Esophagus squamous epithelium (tissue), 5 donors: ENCODE measurements around the gene LRCOL1. TPM values are rescaled to one million over a fixed set of nuclear protein-coding genes. Genes with fewer than 3 reads are reported as not detected.

Experiments
- DNase-seq: peaks from one replicate; lab custom pipeline; 2025; lab: John Stamatoyannopoulos, UW
- H3K27ac ChIP-seq, 4 donors: fragments of 200-600 bp; sonication (generic); one replicate each; pipeline ENCODE4 v1.5.1; 2016 to 2019; ENCODE audit warnings: mild to moderate bottlenecking in 1 of 4
- H3K27me3 ChIP-seq, 4 donors: fragments of 200-600 bp; sonication (generic); 1 replicate in 3 of 4; 2 replicates in 1 of 4; pipeline versions ENCODE4 v1.5.1 to v1.6.0; 2017 to 2021; ENCODE audit warnings: antibody characterized with exemption in 1 of 4
- H3K36me3 ChIP-seq, 3 donors: fragments of 200-600 bp; sonication (generic); one replicate each; pipeline ENCODE4 v1.5.1; 2016 to 2019
- H3K4me1 ChIP-seq, 3 donors: fragments of 200-600 bp; sonication (generic); one replicate each; pipeline ENCODE4 v1.5.1; 2017 to 2019
- H3K4me3 ChIP-seq, 4 donors: fragments of 200-600 bp; sonication (generic); 1 replicate in 3 of 4; 2 replicates in 1 of 4; pipeline ENCODE4 v1.5.1; 2016 to 2019; ENCODE audit warnings: mild to moderate bottlenecking in 2 of 4, moderate library complexity in 1 of 4
- H3K9me3 ChIP-seq, 3 donors: fragments of 200-600 bp; sonication (generic); one replicate each; pipeline ENCODE4 v1.5.1; 2016 to 2019
- POLR2A ChIP-seq, 4 donors: fragments of 450-650 bp; IDR thresholded peaks; one replicate each; pipeline ENCODE4 v1.6.1; 2017; ENCODE audit warnings: antibody characterized with exemption in 4 of 4, mild to moderate bottlenecking in 4 of 4, moderate library complexity in 3 of 4
- WGBS, 2 donors: methylation state at CpG; one replicate each; pipeline ENCODE4 v1.1.5; 2018; 5-methylcytosine and 5-hydroxymethylcytosine counted together
- intact Hi-C: fragments of 100-400 bp; cut with DNase I; formaldehyde crosslinking; loops from one replicate; pipeline ENCODE4 v1.15.0; 2022
- total RNA-seq, 4 donors: library from RNA; depleted of rRNA; stranded (reverse); fragments of >200 nt; gene quantifications; one replicate each; pipeline ENCODE4 v1.1.0, GENCODE V29; 2016
- TF ChIP-seq, protein P1 (sequence below), 6 experiments: fragments of 450-650 bp in 4 of 6; fragments of 200-600 bp in 2 of 6; sonication (generic) in 2 of 6; IDR thresholded peaks; one replicate each; pipeline ENCODE4 v1.5.1; 2016 to 2019; ENCODE audit warnings: antibody characterized with exemption in 6 of 6, mild to moderate bottlenecking in 4 of 6, moderate library complexity in 4 of 6
- donor health status: DM: yes; HTN: yes; CAD: no.

LRCOL1 gene
- total RNA-seq, 4 donors from 2014 or later, result 1.5 TPM; not detected in 3

DNA sequence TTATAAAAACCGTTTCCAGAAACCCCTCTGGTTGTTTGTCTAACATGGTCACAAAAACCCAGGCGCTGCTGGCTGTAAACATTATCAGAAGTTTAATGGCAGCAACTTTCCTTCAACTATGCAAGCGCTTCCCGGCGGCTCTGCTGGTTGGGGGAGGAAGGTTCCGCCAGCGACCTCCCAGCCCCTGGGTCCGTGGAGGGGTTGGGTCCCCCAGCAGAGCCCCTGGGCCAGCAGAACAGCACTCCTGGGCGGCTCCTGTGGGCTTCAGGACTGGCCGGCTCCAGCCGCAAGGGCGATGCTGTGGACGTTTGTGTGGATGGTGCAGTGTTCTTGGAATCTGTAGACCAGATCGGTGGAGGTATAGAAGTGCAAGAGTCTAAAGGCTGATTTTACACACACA lies 26.0 kb downstream of the LRCOL1 start:
- TF ChIP-seq, protein P1, sequence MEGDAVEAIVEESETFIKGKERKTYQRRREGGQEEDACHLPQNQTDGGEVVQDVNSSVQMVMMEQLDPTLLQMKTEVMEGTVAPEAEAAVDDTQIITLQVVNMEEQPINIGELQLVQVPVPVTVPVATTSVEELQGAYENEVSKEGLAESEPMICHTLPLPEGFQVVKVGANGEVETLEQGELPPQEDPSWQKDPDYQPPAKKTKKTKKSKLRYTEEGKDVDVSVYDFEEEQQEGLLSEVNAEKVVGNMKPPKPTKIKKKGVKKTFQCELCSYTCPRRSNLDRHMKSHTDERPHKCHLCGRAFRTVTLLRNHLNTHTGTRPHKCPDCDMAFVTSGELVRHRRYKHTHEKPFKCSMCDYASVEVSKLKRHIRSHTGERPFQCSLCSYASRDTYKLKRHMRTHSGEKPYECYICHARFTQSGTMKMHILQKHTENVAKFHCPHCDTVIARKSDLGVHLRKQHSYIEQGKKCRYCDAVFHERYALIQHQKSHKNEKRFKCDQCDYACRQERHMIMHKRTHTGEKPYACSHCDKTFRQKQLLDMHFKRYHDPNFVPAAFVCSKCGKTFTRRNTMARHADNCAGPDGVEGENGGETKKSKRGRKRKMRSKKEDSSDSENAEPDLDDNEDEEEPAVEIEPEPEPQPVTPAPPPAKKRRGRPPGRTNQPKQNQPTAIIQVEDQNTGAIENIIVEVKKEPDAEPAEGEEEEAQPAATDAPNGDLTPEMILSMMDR (IDR thresholded peaks at IDR 0.05), result no peak
- no peak for TF ChIP-seq POLR2A (IDR thresholded peaks at IDR 0.05)
- intact Hi-C loops, result no loop called here
- 78 to 90% methylated on average over 3 of the region's 14 CpGs for WGBS, 2 donors
- H3K4me3 ChIP-seq, result no peak overlapping the region
- DNase-seq, result no peak
- H3K27me3 ChIP-seq, result peaks cover 0 to 7% (median 0%) of the 10 kb centered on the region in 4 donors
- H3K9me3 ChIP-seq, result no peaks in the 10 kb centered on the region
- peaks cover 0 to 13% (median 0%) of the 10 kb centered on the region in 3 donors for H3K4me1 ChIP-seq
- no peak overlapping the region for H3K27ac ChIP-seq
- H3K36me3 ChIP-seq, result peaks cover 0 to 57% (median 0%) of the 10 kb centered on the region in 3 donors

DNA sequence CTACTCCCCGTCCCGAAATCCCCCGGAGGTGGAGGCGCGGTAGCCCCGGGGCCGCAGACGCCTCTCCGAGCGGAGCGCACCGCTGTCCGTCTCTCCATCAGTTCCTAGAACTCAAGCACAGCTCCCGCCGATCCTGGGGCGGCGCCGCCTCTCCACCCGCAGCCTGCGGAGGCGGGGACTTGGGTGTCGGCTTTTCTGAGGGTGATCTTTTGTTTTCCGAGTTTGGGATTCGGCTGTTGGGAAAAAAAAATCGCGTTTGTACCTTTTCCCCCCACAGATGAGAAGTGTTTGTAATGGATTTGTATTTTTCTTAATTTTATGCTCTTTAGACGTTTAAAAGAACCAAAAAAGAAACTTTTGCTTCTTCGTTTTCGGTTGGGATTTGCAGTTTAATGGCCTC lies 26.6 kb downstream of the LRCOL1 start:
- H3K4me3 ChIP-seq, result peak overlapping the region in 2 of 4 donors; percentile 38 to 55

DNA sequence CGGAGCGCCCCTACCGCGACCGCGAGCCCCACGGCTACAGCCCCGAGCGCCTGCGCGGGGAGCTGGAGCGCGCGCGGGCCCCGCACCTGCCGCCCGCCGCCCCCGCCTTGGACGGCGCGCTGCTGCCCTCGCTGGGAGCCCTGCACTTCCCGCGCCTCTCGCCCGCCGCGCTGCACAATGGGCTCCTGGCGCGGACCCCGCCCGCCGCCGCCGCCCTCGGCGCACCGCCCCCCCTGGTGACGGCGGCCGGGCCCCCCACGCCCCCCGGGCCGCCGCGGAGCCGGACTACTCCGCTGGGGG lies 27.0 kb downstream of the LRCOL1 start:
- Histone ChIP-seq H3K36me3 (peaks cover 0 to 68% (median 0%) of the 10 kb centered on the region in 3 donors), H3K9me3 (no peaks in the 10 kb centered on the region), H3K27me3 (peaks cover 0 to under 1% (median 0%) of the 10 kb centered on the region in 4 donors), H3K4me3 (peak overlapping the region in 2 of 4 donors; percentile 38 to 55), H3K27ac (peak overlapping the region in 1 of 4 donors; percentile 9), H3K4me1 (peaks cover 0 to 21% (median 0%) of the 10 kb centered on the region in 3 donors)
- WGBS, 2 donors, result no CpG with 5 or more reads among the region's 50 CpGs
- no peak for DNase-seq
- intact Hi-C loops, result no loop called here
- TF ChIP-seq, protein P1 (IDR thresholded peaks at IDR 0.05), result no peak
- no peak for TF ChIP-seq POLR2A (IDR thresholded peaks at IDR 0.05)

More for the DNA sequence above, 26.6 kb downstream of the LRCOL1 start:
- intact Hi-C loops, result no loop called here
- no peak for DNase-seq
- Histone ChIP-seq H3K4me1 (peaks cover 0 to 20% (median 0%) of the 10 kb centered on the region in 3 donors), H3K9me3 (no peaks in the 10 kb centered on the region), H3K27ac (peak overlapping the region in 1 of 4 donors; percentile 9), H3K36me3 (peaks cover 0 to 64% (median 0%) of the 10 kb centered on the region in 3 donors), H3K27me3 (peaks cover 0 to 4% (median 0%) of the 10 kb centered on the region in 4 donors)
- WGBS, 2 donors, result 79 to 82% methylated on average over 22 to 24 of the region's 29 CpGs
- TF ChIP-seq, protein P1 (IDR thresholded peaks at IDR 0.05), result no peak
- TF ChIP-seq POLR2A (IDR thresholded peaks at IDR 0.05), result no peak

DNA sequence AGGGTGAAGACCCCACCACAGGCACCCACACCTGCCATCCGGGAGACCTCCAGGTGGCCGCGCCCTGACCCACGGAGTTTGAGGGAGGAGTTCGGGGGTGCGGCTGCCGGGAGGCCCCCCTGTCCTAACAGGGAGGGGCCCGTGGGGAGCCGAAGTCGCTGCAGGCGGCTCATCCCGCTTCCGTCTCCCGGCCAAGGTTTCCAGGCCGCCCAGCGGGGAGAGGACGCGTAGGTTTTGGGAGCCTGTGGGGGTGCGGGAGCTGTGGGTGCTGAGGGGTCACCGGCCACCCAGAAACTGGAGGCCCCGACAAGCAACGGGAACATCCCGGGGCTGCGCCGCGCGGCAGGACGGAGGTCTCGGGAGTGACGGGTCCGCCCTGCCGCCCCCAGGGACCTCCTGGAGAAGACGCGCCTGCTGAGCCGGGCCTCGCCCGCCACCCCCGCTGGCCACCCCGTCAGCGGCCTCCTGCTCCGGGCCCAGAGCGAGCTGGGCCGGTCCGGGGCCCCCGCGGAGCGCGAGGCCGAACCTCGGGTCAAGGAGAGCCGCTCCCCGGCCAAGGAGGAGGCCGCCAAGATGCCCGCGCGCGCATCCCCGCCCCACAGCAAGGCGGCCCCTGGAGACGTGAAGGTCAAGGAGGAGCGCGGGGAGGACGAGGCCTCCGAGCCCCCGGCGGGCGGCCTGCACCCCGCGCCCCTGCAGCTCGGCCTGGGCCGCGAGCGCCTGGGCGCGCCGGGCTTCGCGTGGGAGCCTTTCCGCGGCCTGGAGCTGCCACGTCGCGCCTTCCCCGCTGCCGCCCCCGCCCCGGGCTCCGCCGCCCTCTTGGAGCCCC lies 27.6 kb downstream of the LRCOL1 start:
- WGBS, 2 donors, result 82 to 85% methylated on average over 4 to 12 of the region's 89 CpGs
- Histone ChIP-seq H3K27ac (peak overlapping the region in 3 of 4 donors; percentile 50 to 69 (median 58)), H3K27me3 (no peaks in the 10 kb centered on the region), H3K36me3 (peaks cover 0 to 73% (median 0%) of the 10 kb centered on the region in 3 donors), H3K9me3 (no peaks in the 10 kb centered on the region), H3K4me3 (peak overlapping the region; percentile 8 to 55 (median 32)), H3K4me1 (peaks cover 0 to 21% (median 0%) of the 10 kb centered on the region in 3 donors)
- no peak for DNase-seq
- TF ChIP-seq, protein P1 (IDR thresholded peaks at IDR 0.05), result no peak
- TF ChIP-seq POLR2A (IDR thresholded peaks at IDR 0.05), result no peak
- intact Hi-C loops, result no loop called here

DNA sequence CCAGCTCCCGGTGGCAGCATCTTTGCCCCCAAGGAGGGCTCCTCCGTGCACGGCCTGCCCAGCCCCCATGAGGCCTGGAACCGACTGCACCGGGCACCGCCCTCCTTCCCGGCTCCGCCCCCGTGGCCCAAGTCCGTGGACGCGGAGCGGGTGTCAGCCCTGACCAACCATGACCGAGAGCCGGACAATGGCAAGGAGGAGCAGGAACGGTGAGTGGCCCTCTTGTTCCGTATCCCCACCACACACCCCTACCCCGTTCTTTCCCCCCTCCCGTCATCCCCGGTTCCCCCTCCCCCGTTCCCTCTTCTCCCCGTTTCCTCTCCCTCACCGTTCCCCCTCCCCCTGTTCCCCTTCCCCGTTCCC lies 28.3 kb downstream of the LRCOL1 start:
- H3K4me3 ChIP-seq, result peak overlapping the region; percentile 8 to 55 (median 32)
- WGBS, 2 donors, result 61 to 94% methylated on average over 8 to 13 of the region's 24 CpGs
- peaks cover 0 to 21% (median 0%) of the 10 kb centered on the region in 3 donors for H3K4me1 ChIP-seq
- H3K27me3 ChIP-seq, result no peaks in the 10 kb centered on the region
- intact Hi-C loops, result no loop called here
- H3K36me3 ChIP-seq, result peaks cover 0 to 80% (median 3%) of the 10 kb centered on the region in 3 donors
- H3K9me3 ChIP-seq, result no peaks in the 10 kb centered on the region
- peak overlapping the region in 3 of 4 donors; percentile 50 to 69 (median 58) for H3K27ac ChIP-seq
- no peak for TF ChIP-seq POLR2A (IDR thresholded peaks at IDR 0.05)
- TF ChIP-seq, protein P1 (IDR thresholded peaks at IDR 0.05), result no peak
- DNase-seq, result no peak
